ENCODE measurements around the gene TET2.

Gene TET2

GRCh38 chr4:105318486-105318885 lies 171.8 kb downstream of the TET2 start:
- H3K36me3 ChIP-seq (ENCODE audit: control insufficient read depth, insufficient read depth, low read length): no peaks in the 10 kb centered on the region
- H3K27me3 ChIP-seq (ENCODE audit: control insufficient read depth, insufficient read depth, low read length): no peaks in the 10 kb centered on the region
- H3K4me3 ChIP-seq (ENCODE audit: low read length): no peak overlapping the region
- no peak overlapping the region for H3K9ac ChIP-seq (ENCODE audit: low read length)
- H3K9me3 ChIP-seq (ENCODE audit: control insufficient read depth, low read length): no peaks in the 10 kb centered on the region
- H3K4me1 ChIP-seq (ENCODE audit: control insufficient read depth, insufficient read depth, low read length): no peaks in the 10 kb centered on the region

GRCh38 chr4:105327222-105327621 lies 180.5 kb downstream of the TET2 start:
- Histone ChIP-seq H3K27me3 (ENCODE audit: control insufficient read depth, insufficient read depth, low read length) (no peaks in the 10 kb centered on the region), H3K9ac (ENCODE audit: low read length) (no peak overlapping the region), H3K4me1 (ENCODE audit: control insufficient read depth, insufficient read depth, low read length) (no peaks in the 10 kb centered on the region), H3K4me3 (ENCODE audit: low read length) (no peak overlapping the region), H3K36me3 (ENCODE audit: control insufficient read depth, insufficient read depth, low read length) (no peaks in the 10 kb centered on the region), H3K9me3 (ENCODE audit: control insufficient read depth, low read length) (no peaks in the 10 kb centered on the region)

GRCh38 chr4:105327956-105328355 lies 181.3 kb downstream of the TET2 start:
- Histone ChIP-seq H3K27me3 (ENCODE audit: control insufficient read depth, insufficient read depth, low read length) (no peaks in the 10 kb centered on the region), H3K9me3 (ENCODE audit: control insufficient read depth, low read length) (no peaks in the 10 kb centered on the region), H3K9ac (ENCODE audit: low read length) (no peak overlapping the region), H3K36me3 (ENCODE audit: control insufficient read depth, insufficient read depth, low read length) (no peaks in the 10 kb centered on the region), H3K4me1 (ENCODE audit: control insufficient read depth, insufficient read depth, low read length) (no peaks in the 10 kb centered on the region), H3K4me3 (ENCODE audit: low read length) (no peak overlapping the region)

GRCh38 chr4:105329081-105329480 lies 182.4 kb downstream of the TET2 start:
- H3K36me3 ChIP-seq (ENCODE audit: control insufficient read depth, insufficient read depth, low read length): no peaks in the 10 kb centered on the region
- no peak overlapping the region for H3K9ac ChIP-seq (ENCODE audit: low read length)
- no peaks in the 10 kb centered on the region for H3K9me3 ChIP-seq (ENCODE audit: control insufficient read depth, low read length)
- H3K4me1 ChIP-seq (ENCODE audit: control insufficient read depth, insufficient read depth, low read length): no peaks in the 10 kb centered on the region
- H3K4me3 ChIP-seq (ENCODE audit: low read length): no peak overlapping the region
- no peaks in the 10 kb centered on the region for H3K27me3 ChIP-seq (ENCODE audit: control insufficient read depth, insufficient read depth, low read length)

All from mucosa of stomach (tissue), 1 donor.